Lower lobe of right lung (tissue), 2 donors: ENCODE results near the gene PPP1R2C. TPM values are rescaled to one million over a fixed set of nuclear protein-coding genes. Genes with fewer than 3 reads are reported as not detected.

Source experiments
- ATAC-seq, 2 donors: fragments of 200-7000 bp; cut with Tn5 transposase; one replicate each; pipeline ENCODE4 v1.9.1; 2020 to 2022; ENCODE audit warnings: mild to moderate bottlenecking in 2 of 2, moderate library complexity in 2 of 2
- DNase-seq: peaks from one replicate; pipeline ENCODE4 v3.0.0-alpha.2; 2020
- H3K27ac ChIP-seq: fragments of 200-600 bp; one replicate; pipeline ENCODE4 v1.8.0; 2022
- H3K27me3 ChIP-seq: fragments of 200-600 bp; one replicate; pipeline ENCODE4 v1.8.0; 2022; ENCODE audit warnings: low read depth
- H3K36me3 ChIP-seq: fragments of 200-600 bp; one replicate; pipeline ENCODE4 v1.8.0; 2022; ENCODE audit warnings: mild to moderate bottlenecking
- H3K4me1 ChIP-seq: fragments of 200-600 bp; one replicate; pipeline ENCODE4 v1.8.0; 2022
- H3K4me3 ChIP-seq: fragments of 200-600 bp; one replicate; pipeline ENCODE4 v1.8.0; 2022; ENCODE audit warnings: mild to moderate bottlenecking
- H3K9me3 ChIP-seq: fragments of 200-600 bp; one replicate; pipeline ENCODE4 v1.8.0; 2022
- CTCF ChIP-seq: fragments of 200-600 bp; IDR thresholded peaks from one replicate; pipeline ENCODE4 v1.8.0; 2022; ENCODE audit warnings: antibody characterized with exemption, mild to moderate bottlenecking
- intact Hi-C: fragments of 100-400 bp; cut with DNase I; formaldehyde crosslinking; loops from one replicate; pipeline ENCODE4 v1.11.0; 2022
- total RNA-seq: library from RNA; stranded (reverse); fragmentation: NEBNext Ultra II Directional; extraction: Animal tissue kit (Norgen Biotek cat#: 25700); gene quantifications from one replicate; pipeline ENCODE4 v1.2.1, GENCODE V29; 2021
- donor health status: DM: no; HTN: yes; CAD: no; lungs with severe emphysema.

PPP1R2C gene
- total RNA-seq, 1 donor from 2014 or later, result not detected

- DNase-seq, result no peak
- ATAC-seq, result no peak
- TF ChIP-seq CTCF, result no peak
Observed at GRCh38 chrX:42739258-42739657, 38.7 kb downstream of the PPP1R2C start.

GRCh38 chrX:42738552-42738951, 39.4 kb downstream of the PPP1R2C start:
- ATAC-seq (no peak), DNase-seq (no peak)
- Histone ChIP-seq H3K27me3 (no peaks in the 10 kb centered on the region), H3K9me3 (no peaks in the 10 kb centered on the region), H3K36me3 (no peaks in the 10 kb centered on the region), H3K4me1 (no peaks in the 10 kb centered on the region), H3K4me3 (no peak overlapping the region), H3K27ac (no peak overlapping the region)
- intact Hi-C loops, result no loop called here
- TF ChIP-seq CTCF, result no peak

More at GRCh38 chrX:42739258-42739657, 38.7 kb downstream of the PPP1R2C start:
- Histone ChIP-seq H3K4me1 (no peaks in the 10 kb centered on the region), H3K36me3 (no peaks in the 10 kb centered on the region), H3K27me3 (no peaks in the 10 kb centered on the region), H3K27ac (no peak overlapping the region), H3K4me3 (no peak overlapping the region), H3K9me3 (no peaks in the 10 kb centered on the region)
- intact Hi-C loops, result no loop called here

GRCh38 chrX:42735250-42735649, 42.7 kb downstream of the PPP1R2C start:
- H3K36me3 ChIP-seq, result no peaks in the 10 kb centered on the region
- H3K9me3 ChIP-seq, result no peaks in the 10 kb centered on the region
- H3K27me3 ChIP-seq, result no peaks in the 10 kb centered on the region
- no peak overlapping the region for H3K4me3 ChIP-seq
- TF ChIP-seq CTCF, result no peak
- intact Hi-C loops, result no loop called here
- H3K4me1 ChIP-seq, result no peaks in the 10 kb centered on the region
- no peak for DNase-seq
- no peak overlapping the region for H3K27ac ChIP-seq
- no peak for ATAC-seq

- intact Hi-C loops, result no loop called here
- no peak for TF ChIP-seq CTCF
- DNase-seq (no peak), ATAC-seq (no peak)
- Histone ChIP-seq H3K9me3 (no peaks in the 10 kb centered on the region), H3K4me3 (no peak overlapping the region), H3K4me1 (no peaks in the 10 kb centered on the region), H3K27ac (no peak overlapping the region), H3K36me3 (no peaks in the 10 kb centered on the region), H3K27me3 (no peaks in the 10 kb centered on the region)
Observed at GRCh38 chrX:42732506-42732905, 45.5 kb downstream of the PPP1R2C start.
